Epithelial cell of proximal tubule (primary cell): ENCODE data around the gene TMBIM6. TPM values are rescaled to one million over a fixed set of nuclear protein-coding genes. Genes with fewer than 3 reads are reported as not detected.

Experiments
- DNase-seq: peaks from one replicate; pipeline ENCODE4 v3.0.0-alpha.2; 2011; ENCODE audit warnings: low read depth
- H3K4me3 ChIP-seq: 2 replicates; pipeline ENCODE4 v1.5.1; 2011; ENCODE audit warnings: low read depth, mild to moderate bottlenecking, low read length
- CTCF ChIP-seq: conservative IDR thresholded peaks from 2 replicates; pipeline ENCODE4 v1.5.1; 2012; ENCODE audit warnings: low read depth, mild to moderate bottlenecking, low read length
- total RNA-seq: library from RNA; depleted of rRNA; stranded (reverse); fragments of >200 nt; gene quantifications from 2 replicates; pipeline ENCODE4 v1.2.3, GENCODE V29; 2015

The TMBIM6 gene
- total RNA-seq, 1 donor from 2014 or later = 436 TPM

DNA sequence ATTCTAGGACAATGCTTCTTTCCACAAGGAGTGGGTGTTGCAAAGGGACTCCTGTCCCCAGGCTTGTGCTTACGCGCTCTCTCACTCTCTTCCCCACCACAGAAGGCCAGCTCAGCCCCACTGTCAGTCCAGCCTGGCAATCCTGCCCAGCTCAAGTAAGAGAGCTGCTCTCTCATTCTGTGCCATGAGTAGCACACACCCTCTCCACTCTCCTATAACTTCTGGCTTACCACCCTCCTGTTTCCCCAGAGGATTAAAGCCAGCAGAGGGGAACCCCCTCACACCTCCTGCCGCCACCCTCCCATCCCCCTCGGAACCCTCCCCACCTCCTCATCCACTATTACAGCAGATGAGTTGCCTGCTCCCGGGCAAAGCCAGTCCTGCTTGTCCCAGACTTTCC lies 69.8 kb downstream of the TMBIM6 start:
- H3K4me3 ChIP-seq = no peak overlapping the region
- no peak for TF ChIP-seq CTCF
- DNase-seq = no peak

- TF ChIP-seq CTCF = no peak
- no peak for DNase-seq
- no peak overlapping the region for H3K4me3 ChIP-seq
These were observed 70.6 kb downstream of the TMBIM6 start for GRCh38 chr12:49811961-49812401.

DNA sequence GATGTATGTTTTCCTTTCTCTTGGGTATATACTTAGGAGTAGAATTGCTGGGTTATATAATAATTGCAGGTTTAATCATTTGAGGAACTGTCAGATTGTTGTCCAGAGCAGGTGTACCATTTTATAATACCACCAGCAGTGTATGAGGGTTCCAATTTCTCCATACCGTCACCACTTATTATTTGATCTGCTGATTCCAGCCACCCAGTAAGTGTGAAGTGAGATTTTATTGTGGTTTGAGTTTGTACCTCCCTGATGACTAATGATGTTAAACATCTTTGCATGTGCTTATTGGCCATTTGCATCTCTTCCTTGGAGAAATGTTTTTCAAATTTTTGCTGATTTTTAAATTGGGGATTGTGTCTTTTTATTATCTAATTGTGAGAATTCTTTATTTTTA lies 71.8 kb downstream of the TMBIM6 start:
- no peak for DNase-seq
- no peak overlapping the region for H3K4me3 ChIP-seq
- TF ChIP-seq CTCF = no peak

Other genes starting within 250 kb of the TMBIM6 start
- gene KCNH3, start 202.5 kb upstream of the TMBIM6 start, total RNA-seq = 0.07 and 0.12 TPM in 2 replicates
- 62.4 and 118 TPM in 2 replicates for gene MCRS1, start 173.4 kb upstream of the TMBIM6 start, total RNA-seq
- 0.07 TPM in 1 of 2 replicates, not detected in the other for gene FAM186B, start 135.9 kb upstream of the TMBIM6 start, total RNA-seq
- gene PRPF40B, start 118.0 kb upstream of the TMBIM6 start, total RNA-seq = 10.6 and 12.4 TPM in 2 replicates
- gene FMNL3, start 34.2 kb upstream of the TMBIM6 start, total RNA-seq = 21.3 and 21.7 TPM in 2 replicates
- gene NCKAP5L, start 86.9 kb downstream of the TMBIM6 start, total RNA-seq = 8.4 and 14.6 TPM in 2 replicates
- 1.7 and 7.1 TPM in 2 replicates for gene BCDIN3D, start 101.5 kb downstream of the TMBIM6 start, total RNA-seq
- gene FAIM2, start 162.3 kb downstream of the TMBIM6 start, total RNA-seq = not detected in 2 replicates
- gene AQP2, start 209.2 kb downstream of the TMBIM6 start, total RNA-seq = not detected in 2 replicates
- gene AQP5, start 220.3 kb downstream of the TMBIM6 start, total RNA-seq = 0.07 TPM in 1 of 2 replicates, not detected in the other
- gene AQP6, start 231.4 kb downstream of the TMBIM6 start, total RNA-seq = not detected in 2 replicates